H9 (cell line): Measurements from ENCODE around the gene LSP1. TPM values are rescaled to one million over a fixed set of nuclear protein-coding genes. Genes with fewer than 3 reads are reported as not detected.

Experiments used
- DNase-seq: peaks from one replicate; pipeline ENCODE4 v3.0.0-alpha.2; 2017
- H2AFZ ChIP-seq: one replicate; pipeline ENCODE4 v1.6.1; 2013; ENCODE audit warnings: mild to moderate bottlenecking, low read length, control low read depth, moderate library complexity
- H2AK5ac ChIP-seq: 2 replicates; pipeline ENCODE4 v1.6.1; 2013; ENCODE audit warnings: low read length, control low read depth, mixed read lengths; ENCODE audit not compliant: insufficient read length
- H2BK120ac ChIP-seq: one replicate; pipeline ENCODE4 v1.6.1; 2013; ENCODE audit warnings: low read depth, mild to moderate bottlenecking, low read length, control low read depth, inconsistent platforms; ENCODE audit not compliant: poor library complexity, severe bottlenecking
- H2BK12ac ChIP-seq: 2 replicates; pipeline ENCODE4 v1.6.1; 2013; ENCODE audit warnings: low read length, control low read depth, mixed read lengths, low read depth; ENCODE audit not compliant: insufficient read length
- H2BK15ac ChIP-seq: 2 replicates; pipeline ENCODE4 v1.6.1; 2013; ENCODE audit warnings: low read depth, low read length, control low read depth
- H2BK20ac ChIP-seq: one replicate; pipeline ENCODE4 v1.6.1; 2013; ENCODE audit warnings: low read depth, mild to moderate bottlenecking, low read length, control low read depth, inconsistent platforms; ENCODE audit not compliant: poor library complexity, severe bottlenecking
- H2BK5ac ChIP-seq: 2 replicates; pipeline ENCODE4 v1.6.1; 2013; ENCODE audit warnings: low read length, control low read depth, mixed read lengths; ENCODE audit not compliant: insufficient read length
- H3K14ac ChIP-seq: 2 replicates; pipeline ENCODE4 v1.6.1; 2013; ENCODE audit warnings: low read length, control low read depth; ENCODE audit not compliant: insufficient read depth
- H3K18ac ChIP-seq: 2 replicates; pipeline ENCODE4 v1.6.1; 2013; ENCODE audit warnings: low read depth, mild to moderate bottlenecking, mixed read lengths, low read length, control low read depth; ENCODE audit not compliant: insufficient read length
- H3K23ac ChIP-seq: 2 replicates; pipeline ENCODE4 v1.6.1; 2013; ENCODE audit warnings: low read length, control low read depth, mixed read lengths, low read depth; ENCODE audit not compliant: insufficient read length
- H3K23me2 ChIP-seq: 2 replicates; pipeline ENCODE4 v1.6.1; 2013; ENCODE audit warnings: low read depth, mild to moderate bottlenecking, mixed read lengths, low read length, control low read depth; ENCODE audit not compliant: insufficient read length, poor library complexity, severe bottlenecking
- H3K27ac ChIP-seq: 2 replicates; pipeline ENCODE4 v1.5.1; 2013; ENCODE audit warnings: low read length, control low read depth, mixed read lengths, low read depth; ENCODE audit not compliant: insufficient read length
- H3K27me3 ChIP-seq: 2 replicates; pipeline ENCODE4 v1.6.1; 2013; ENCODE audit warnings: low read length, control low read depth, inconsistent platforms; ENCODE audit not compliant: insufficient read depth
- H3K4ac ChIP-seq: 2 replicates; pipeline ENCODE4 v1.6.1; 2013; ENCODE audit warnings: low read depth, mild to moderate bottlenecking, control low read depth, inconsistent platforms, low read length, moderate library complexity
- H3K4me1 ChIP-seq: 2 replicates; pipeline ENCODE4 v1.6.1; 2013; ENCODE audit warnings: low read length, control low read depth, inconsistent platforms; ENCODE audit not compliant: insufficient read depth
- H3K4me2 ChIP-seq: 2 replicates; pipeline ENCODE4 v1.6.1; 2013; ENCODE audit warnings: low read length, control low read depth, mixed read lengths; ENCODE audit not compliant: insufficient read length, insufficient read depth
- H3K56ac ChIP-seq: 2 replicates; pipeline ENCODE4 v1.6.1; 2013; ENCODE audit warnings: low read depth, mild to moderate bottlenecking, mixed read lengths, low read length, control low read depth; ENCODE audit not compliant: insufficient read length
- H3K79me1 ChIP-seq: 2 replicates; pipeline ENCODE4 v1.6.1; 2013; ENCODE audit warnings: low read depth, mild to moderate bottlenecking, moderate library complexity, low read length, control low read depth, inconsistent platforms; ENCODE audit not compliant: insufficient read depth, poor library complexity, severe bottlenecking
- H3K79me2 ChIP-seq: 2 replicates; pipeline ENCODE4 v1.6.1; 2013; ENCODE audit warnings: low read length, control low read depth, inconsistent platforms; ENCODE audit not compliant: insufficient read depth
- H3K9ac ChIP-seq: 2 replicates; pipeline ENCODE4 v1.6.1; 2013; ENCODE audit warnings: low read length, control low read depth, mixed read lengths; ENCODE audit not compliant: insufficient read length; ENCODE audit errors: extremely low read depth
- H3K9me3 ChIP-seq: one replicate; pipeline ENCODE4 v1.6.1; 2013; ENCODE audit warnings: low read depth, low read length, inconsistent platforms; ENCODE audit not compliant: control insufficient read depth
- H3T11ph ChIP-seq: one replicate; pipeline ENCODE4 v1.6.1; 2013; ENCODE audit warnings: mild to moderate bottlenecking, low read length, control low read depth, inconsistent platforms
- H4K20me1 ChIP-seq: one replicate; pipeline ENCODE4 v1.6.1; 2013; ENCODE audit not compliant: control insufficient read depth, insufficient read length, insufficient read depth
- H4K5ac ChIP-seq: 2 replicates; pipeline ENCODE4 v1.6.1; 2013; ENCODE audit warnings: low read depth, mild to moderate bottlenecking, mixed read lengths, low read length, control low read depth; ENCODE audit not compliant: insufficient read length
- H4K8ac ChIP-seq: replicated peaks from 2 replicates; pipeline ENCODE4 v1.6.1; 2013; ENCODE audit warnings: low read length, control low read depth, mixed read lengths, low read depth; ENCODE audit not compliant: insufficient read length
- H4K91ac ChIP-seq: 2 replicates; pipeline ENCODE4 v1.6.1; 2013; ENCODE audit warnings: low read depth, mild to moderate bottlenecking, moderate library complexity, mixed read lengths, low read length, control low read depth; ENCODE audit not compliant: insufficient read length
- H3K27ac Mint-ChIP-seq, 3 experiments: 2 replicates in 2 of 3; 3 replicates in 1 of 3; pipeline ENCODE4 v1.8.0; 2020 to 2021; ENCODE audit warnings: mixed read lengths in 3 of 3, mild to moderate bottlenecking in 1 of 3, moderate library complexity in 1 of 3
- H3K27me3 Mint-ChIP-seq: 2 replicates; pipeline ENCODE4 v1.8.0; 2021; ENCODE audit warnings: low read depth, mild to moderate bottlenecking, moderate library complexity, mixed read lengths
- H3K36me3 Mint-ChIP-seq, 3 experiments: 2 replicates in 2 of 3; 3 replicates in 1 of 3; pipeline ENCODE4 v1.8.0; 2020 to 2021; ENCODE audit warnings: low read depth in 3 of 3, mixed read lengths in 3 of 3; ENCODE audit not compliant: insufficient read depth in 1 of 3
- H3K4me1 Mint-ChIP-seq, 2 experiments: 2 replicates each; pipeline ENCODE4 v1.8.0; 2020; ENCODE audit warnings: mixed read lengths in 2 of 2
- H3K4me3 Mint-ChIP-seq, 2 experiments: 2 replicates in 1 of 2; 3 replicates in 1 of 2; pipeline ENCODE4 v1.8.0; 2020 to 2021; ENCODE audit warnings: mild to moderate bottlenecking in 2 of 2, mixed read lengths in 2 of 2, moderate library complexity in 1 of 2
- H3K9me3 Mint-ChIP-seq, 2 experiments: 2 replicates in 1 of 2; 3 replicates in 1 of 2; pipeline ENCODE4 v1.8.0; 2020; ENCODE audit warnings: mild to moderate bottlenecking in 2 of 2, mixed read lengths in 2 of 2, moderate library complexity in 1 of 2
- CTCF ChIP-seq: fragments of 200-600 bp; sonication (generic); conservative IDR thresholded peaks from 3 replicates; pipeline ENCODE4 v1.8.0; 2021; ENCODE audit warnings: antibody characterized with exemption, mild to moderate bottlenecking
- WGBS: extraction: QIAGEN DNeasy Blood & Tissue Kit; methylation state at CpG from one replicate; pipeline ENCODE4 v1.1.7; 2013; ENCODE audit warnings: missing lambda C conversion rate, low lambda C conversion rate, mixed read lengths; ENCODE audit not compliant: insufficient read length; ENCODE audit errors: extremely low coverage; 5-methylcytosine and 5-hydroxymethylcytosine counted together
- total RNA-seq: library from RNA; stranded (reverse); gene quantifications from 2 replicates; pipeline ENCODE4 v1.2.1, GENCODE V29; 2021

The LSP1 gene
- total RNA-seq, 1 experiment from 2014 or later = not detected

DNA sequence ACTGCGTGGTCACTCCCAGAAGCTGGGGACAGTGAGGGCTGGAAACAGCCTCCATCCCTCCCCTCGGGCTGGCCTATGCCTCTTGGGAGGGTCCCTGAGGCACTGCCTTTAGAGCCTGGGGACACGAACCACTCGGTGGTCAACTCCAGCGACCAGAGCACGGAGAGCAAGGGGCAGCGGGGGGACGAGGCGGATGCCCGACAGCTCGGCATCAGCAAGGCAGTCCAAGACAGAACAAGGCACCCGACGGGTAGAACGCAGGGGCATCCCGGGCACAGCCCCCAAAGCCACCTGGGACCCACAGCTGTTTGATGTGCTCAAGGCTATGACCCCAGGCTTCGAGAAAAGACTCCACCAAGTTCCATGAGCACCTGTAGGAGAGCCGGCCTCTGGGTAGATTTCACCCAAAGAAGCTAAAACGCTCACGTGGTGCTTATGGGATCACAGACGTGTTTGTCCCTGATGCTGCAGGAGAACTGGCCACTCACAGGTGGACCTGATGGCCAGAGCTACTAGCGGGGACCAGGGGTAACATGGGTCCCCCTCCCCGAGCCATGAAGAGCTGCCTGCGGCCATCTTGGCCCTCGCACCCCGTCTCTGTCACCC, 510 bp upstream of the LSP1 start:
- no peaks in the 10 kb centered on the region for H3K79me2 ChIP-seq
- WGBS = no CpG with 5 or more reads among the region's 25 CpGs
- H3K27me3 ChIP-seq = no peaks in the 10 kb centered on the region
- H2BK15ac ChIP-seq = no peak overlapping the region
- H3K56ac ChIP-seq = no peak overlapping the region
- no peak overlapping the region for H3K23ac ChIP-seq
- H2BK20ac ChIP-seq = no peak overlapping the region
- H4K20me1 ChIP-seq = no peaks in the 10 kb centered on the region
- no peak overlapping the region for H4K8ac ChIP-seq
- H3K4me1 Mint-ChIP-seq = peaks cover 2 to 3% of the 10 kb centered on the region in 2 experiments; a peak in 2 of 4 replicates
- H3K79me1 ChIP-seq = no peaks in the 10 kb centered on the region
- H3K9ac ChIP-seq = no peak overlapping the region
- no peaks in the 10 kb centered on the region for H3K23me2 ChIP-seq
- no peak overlapping the region for H4K91ac ChIP-seq
- no peak overlapping the region for H3T11ph ChIP-seq
- H3K9me3 Mint-ChIP-seq = no peaks in the 10 kb centered on the region
- H2BK120ac ChIP-seq = no peak overlapping the region
- H3K4me2 ChIP-seq = no peak overlapping the region
- H3K9me3 ChIP-seq = no peaks in the 10 kb centered on the region
- H4K5ac ChIP-seq = no peak overlapping the region
- no peak for TF ChIP-seq CTCF
- H3K4me3 Mint-ChIP-seq = no peak overlapping the region
- H2AK5ac ChIP-seq = no peak overlapping the region
- no peak overlapping the region for H3K4ac ChIP-seq
- no peak overlapping the region; a peak in 2 of 7 replicates for H3K27ac Mint-ChIP-seq
- no peak for DNase-seq
- H3K27me3 Mint-ChIP-seq = peaks cover 13% of the 10 kb centered on the region
- no peaks in the 10 kb centered on the region for H3K4me1 ChIP-seq
- H3K18ac ChIP-seq = no peak overlapping the region
- no peaks in the 10 kb centered on the region for H3K36me3 Mint-ChIP-seq
- H2BK12ac ChIP-seq = no peak overlapping the region
- no peak overlapping the region for H2BK5ac ChIP-seq
- H3K14ac ChIP-seq = no peak overlapping the region; the same call in 1 of the 2 replicates
- no peak overlapping the region for H3K27ac ChIP-seq
- no peak overlapping the region for H2AFZ ChIP-seq
